ENCODE measurements around the gene NGEF. TPM values are rescaled to one million over a fixed set of nuclear protein-coding genes. Genes with fewer than 3 reads are reported as not detected.

Gene NGEF
- total RNA-seq, 1 experiment from 2014 or later, result 1.9 TPM

GRCh38 chr2:233029321-233029720 is 16.3 kb upstream of the NGEF start:
- H3K9me3 ChIP-seq (ENCODE audit: control insufficient read depth, low read depth, low read length), result no peaks in the 10 kb centered on the region
- no peak overlapping the region for H4K5ac ChIP-seq (ENCODE audit: insufficient read length, low read depth, low read length)
- no peak overlapping the region for H2BK12ac ChIP-seq (ENCODE audit: insufficient read length, low read depth, low read length)
- H3K27ac Mint-ChIP-seq, result no peak overlapping the region; a peak in 1 of 7 replicates
- no peak overlapping the region for H2AK5ac ChIP-seq (ENCODE audit: insufficient read length, low read length)
- H4K8ac ChIP-seq (replicated peaks; ENCODE audit: insufficient read length, low read depth, low read length), result no peak overlapping the region
- H3K9ac ChIP-seq (ENCODE audit: extremely low read depth, insufficient read length, low read length), result no peak overlapping the region
- no peak overlapping the region for H3K56ac ChIP-seq (ENCODE audit: insufficient read length, low read depth, low read length)
- WGBS (ENCODE audit: extremely low coverage, insufficient read length, low lambda C conversion rate), result no CpG with 5 or more reads among the region's 9 CpGs
- H4K91ac ChIP-seq (ENCODE audit: insufficient read length, low read depth, low read length), result no peak overlapping the region
- TF ChIP-seq, protein P1, sequence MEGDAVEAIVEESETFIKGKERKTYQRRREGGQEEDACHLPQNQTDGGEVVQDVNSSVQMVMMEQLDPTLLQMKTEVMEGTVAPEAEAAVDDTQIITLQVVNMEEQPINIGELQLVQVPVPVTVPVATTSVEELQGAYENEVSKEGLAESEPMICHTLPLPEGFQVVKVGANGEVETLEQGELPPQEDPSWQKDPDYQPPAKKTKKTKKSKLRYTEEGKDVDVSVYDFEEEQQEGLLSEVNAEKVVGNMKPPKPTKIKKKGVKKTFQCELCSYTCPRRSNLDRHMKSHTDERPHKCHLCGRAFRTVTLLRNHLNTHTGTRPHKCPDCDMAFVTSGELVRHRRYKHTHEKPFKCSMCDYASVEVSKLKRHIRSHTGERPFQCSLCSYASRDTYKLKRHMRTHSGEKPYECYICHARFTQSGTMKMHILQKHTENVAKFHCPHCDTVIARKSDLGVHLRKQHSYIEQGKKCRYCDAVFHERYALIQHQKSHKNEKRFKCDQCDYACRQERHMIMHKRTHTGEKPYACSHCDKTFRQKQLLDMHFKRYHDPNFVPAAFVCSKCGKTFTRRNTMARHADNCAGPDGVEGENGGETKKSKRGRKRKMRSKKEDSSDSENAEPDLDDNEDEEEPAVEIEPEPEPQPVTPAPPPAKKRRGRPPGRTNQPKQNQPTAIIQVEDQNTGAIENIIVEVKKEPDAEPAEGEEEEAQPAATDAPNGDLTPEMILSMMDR (conservative IDR thresholded peaks at IDR 0.05), result no peak
- peaks cover 0 to 3% of the 10 kb centered on the region in 2 experiments; a peak in 1 of 5 replicates for H3K9me3 Mint-ChIP-seq
- H2BK5ac ChIP-seq (ENCODE audit: insufficient read length, low read length), result no peak overlapping the region
- H3K4me3 Mint-ChIP-seq, result no peak overlapping the region
- no peaks in the 10 kb centered on the region for H3K79me1 ChIP-seq (ENCODE audit: insufficient read depth, low read depth, low read length, poor library complexity, severe bottlenecking)
- H2BK20ac ChIP-seq (ENCODE audit: low read depth, low read length, poor library complexity, severe bottlenecking), result no peak overlapping the region
- H3K4me2 ChIP-seq (ENCODE audit: insufficient read depth, insufficient read length, low read length), result no peak overlapping the region
- H3T11ph ChIP-seq (ENCODE audit: low read length), result no peak overlapping the region
- H3K4me1 ChIP-seq (ENCODE audit: insufficient read depth, low read length), result no peaks in the 10 kb centered on the region
- no peak overlapping the region for H3K23ac ChIP-seq (ENCODE audit: insufficient read length, low read depth, low read length)
- H3K27me3 Mint-ChIP-seq (ENCODE audit: low read depth), result no peaks in the 10 kb centered on the region; the same call in 1 of the 2 replicates
- peaks cover 13 to 18% of the 10 kb centered on the region in 2 experiments for H3K4me1 Mint-ChIP-seq
- no peak overlapping the region for H3K18ac ChIP-seq (ENCODE audit: insufficient read length, low read depth, low read length)
- H2AFZ ChIP-seq (ENCODE audit: low read length), result no peak overlapping the region
- no peak overlapping the region for H3K14ac ChIP-seq (ENCODE audit: insufficient read depth, low read length)
- H4K20me1 ChIP-seq (ENCODE audit: control insufficient read depth, insufficient read depth, insufficient read length), result no peaks in the 10 kb centered on the region
- H2BK120ac ChIP-seq (ENCODE audit: low read depth, low read length, poor library complexity, severe bottlenecking), result no peak overlapping the region
- H3K23me2 ChIP-seq (ENCODE audit: insufficient read length, low read depth, low read length, poor library complexity, severe bottlenecking), result no peaks in the 10 kb centered on the region
- peaks cover 0 to 4% (median 0%) of the 10 kb centered on the region in 3 experiments; a peak in 1 of 7 replicates for H3K36me3 Mint-ChIP-seq (ENCODE audit: insufficient read depth in 1 of 3, low read depth in 3 of 3)
- H2BK15ac ChIP-seq (ENCODE audit: low read depth, low read length), result no peak overlapping the region
- no peak overlapping the region for H3K4ac ChIP-seq (ENCODE audit: low read depth, low read length)
- no peak for DNase-seq
- no peaks in the 10 kb centered on the region for H3K79me2 ChIP-seq (ENCODE audit: insufficient read depth, low read length)
- H3K27me3 ChIP-seq (ENCODE audit: insufficient read depth, low read length), result no peaks in the 10 kb centered on the region
- no peak overlapping the region for H3K27ac ChIP-seq (ENCODE audit: insufficient read length, low read depth, low read length)

Data from H9 (cell line).